Posterior vena cava (tissue), 2 donors: ENCODE measurements around the gene RACK1. TPM values are rescaled to one million over a fixed set of nuclear protein-coding genes. Genes with fewer than 3 reads are reported as not detected.

Experiments used
- DNase-seq: peaks from one replicate; pipeline ENCODE4 v3.0.0-alpha.2; 2020; ENCODE audit warnings: low spot score
- intact Hi-C, 2 donors: fragments of 100-400 bp; cut with DNase I; formaldehyde crosslinking; loops; one replicate each; pipeline versions ENCODE4 v1.14.1 to v1.14.2; 2022 to 2023
- microRNA-seq, 2 donors: library from miRNA; unstranded; fragments of <30 nt; microRNA quantifications; one replicate each; pipeline ENCODE4 v1.2.0, GENCODE V29; 2020 to 2021; ENCODE audit warnings: borderline microRNAs expressed in 2 of 2
- total RNA-seq, 2 donors: library from RNA; stranded (reverse); fragmentation: NEBNext Ultra II Directional; extraction: Animal tissue kit (Norgen Biotek cat#: 25700); gene quantifications; one replicate each; pipeline ENCODE4 v1.2.1, GENCODE V29; 2021
- donor health status: DM: yes; HTN: yes; CAD: no.
- donor health status: DM: yes; HTN: yes; CAD: no.

Gene RACK1
- total RNA-seq, 2 donors from 2014 or later: 1,013 to 1,030 TPM

DNA sequence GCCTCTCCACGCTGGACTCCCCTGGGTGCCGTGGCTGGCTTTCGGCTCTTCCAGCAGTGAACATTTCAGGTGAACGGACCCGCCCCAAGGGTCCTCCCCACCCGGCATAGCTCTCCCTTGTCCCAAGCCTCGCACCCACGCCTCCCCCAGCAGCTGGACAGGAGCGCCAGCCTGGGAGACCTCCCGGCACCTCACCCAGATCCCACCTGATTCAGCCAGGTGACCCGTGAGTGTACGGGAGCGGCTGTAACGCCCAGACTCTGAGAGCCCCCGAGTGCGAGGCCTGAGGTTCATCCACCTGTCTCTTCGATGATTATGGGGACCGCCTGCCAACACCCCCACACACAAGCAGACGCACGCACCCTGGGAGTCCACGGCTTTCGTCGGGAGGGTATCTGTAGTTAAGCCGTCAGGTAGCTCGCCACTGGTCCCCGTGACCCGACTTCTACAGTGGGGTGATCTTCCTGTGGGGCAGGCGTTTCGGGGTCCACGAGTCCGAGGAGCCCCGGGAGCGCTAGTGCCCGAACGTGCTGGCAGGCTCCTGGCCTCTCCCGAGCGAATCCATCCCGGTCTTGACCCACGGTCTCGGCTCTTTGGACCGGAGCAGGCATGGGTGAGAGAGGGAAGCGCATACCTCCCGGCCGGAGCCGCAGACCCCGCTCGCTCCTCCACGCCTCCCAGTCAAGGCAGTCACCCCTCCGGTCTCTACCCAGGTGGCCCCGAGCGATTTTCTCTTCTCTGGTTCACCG is 53.6 kb downstream of the RACK1 start:
- intact Hi-C loops: loop anchor here in 1 of 2 donors (2.0 to 10.0 kb wide), 3 partner anchors 17 to 55 kb away; partner anchors contain the start of genes RACK1 and TRIM41
- no peak for DNase-seq

DNA sequence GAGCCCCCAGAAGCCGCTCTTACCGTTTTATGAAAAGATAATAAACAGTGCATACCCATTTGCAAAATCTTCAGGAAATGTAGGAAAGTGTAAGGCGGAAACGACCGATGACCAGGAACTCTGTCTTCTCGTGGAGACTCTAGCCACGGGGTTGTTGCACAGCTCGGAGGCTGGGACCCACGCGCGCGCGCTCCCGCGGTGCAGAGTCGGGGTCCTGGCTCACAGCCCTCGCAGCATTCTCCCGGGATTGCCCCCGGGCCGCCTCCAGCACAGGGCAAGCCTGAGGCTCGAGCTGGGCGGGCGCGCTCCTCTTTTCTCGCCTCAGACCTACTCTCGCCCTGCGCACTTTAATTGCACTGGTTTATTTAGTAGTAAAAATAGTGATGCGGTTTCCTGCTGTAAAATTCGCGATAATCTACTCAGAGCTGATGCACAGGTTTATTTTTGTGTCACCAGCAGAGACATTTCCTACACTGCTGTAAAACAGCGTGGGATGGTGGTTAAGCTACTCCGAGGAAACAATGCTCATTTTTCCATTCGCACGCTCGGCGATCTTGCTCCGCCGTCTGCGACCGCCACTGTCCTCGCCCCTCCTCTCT is 54.2 kb downstream of the RACK1 start:
- DNase-seq: no peak
- intact Hi-C loops: loop anchor here in 1 of 2 donors (10.0 kb wide), 1 partner anchor 55 kb away; the partner anchor contains the start of gene RACK1

DNA sequence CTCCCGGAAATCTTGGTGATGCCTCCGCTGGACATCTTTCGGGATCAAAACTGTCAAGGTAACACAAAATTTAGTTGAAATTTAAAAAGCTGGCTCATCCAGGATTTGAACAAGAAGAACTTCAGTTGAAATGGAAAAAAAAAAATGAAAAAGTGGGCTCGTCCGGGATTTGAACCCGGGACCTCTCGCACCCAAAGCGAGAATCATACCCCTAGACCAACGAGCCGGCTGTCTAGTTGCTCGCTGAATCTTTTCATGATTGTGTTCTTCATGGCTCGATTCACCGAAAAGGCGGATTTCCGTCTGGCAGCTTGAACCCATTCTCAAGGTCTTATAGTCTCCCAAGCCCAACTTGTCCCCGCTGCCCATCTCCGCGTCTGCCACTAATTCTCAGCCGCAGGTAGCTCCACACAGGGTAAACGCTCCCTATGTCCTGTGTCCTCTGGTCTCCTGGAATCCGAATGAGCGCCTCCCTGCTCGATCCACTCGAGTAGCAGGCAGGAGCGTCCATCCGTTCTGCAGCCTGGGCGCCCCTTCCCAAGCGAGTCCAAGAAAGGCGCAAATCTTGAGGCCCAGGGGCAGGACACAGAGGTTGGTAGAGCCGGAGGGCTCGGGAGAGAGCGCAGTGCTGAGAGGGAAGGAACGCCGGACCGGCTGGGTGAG is 54.9 kb downstream of the RACK1 start:
- peak; percentile 85 for DNase-seq
- intact Hi-C loops: loop anchor here in 1 of 2 donors (10.0 kb wide), 1 partner anchor 56 kb away; the partner anchor contains the start of gene RACK1

DNA sequence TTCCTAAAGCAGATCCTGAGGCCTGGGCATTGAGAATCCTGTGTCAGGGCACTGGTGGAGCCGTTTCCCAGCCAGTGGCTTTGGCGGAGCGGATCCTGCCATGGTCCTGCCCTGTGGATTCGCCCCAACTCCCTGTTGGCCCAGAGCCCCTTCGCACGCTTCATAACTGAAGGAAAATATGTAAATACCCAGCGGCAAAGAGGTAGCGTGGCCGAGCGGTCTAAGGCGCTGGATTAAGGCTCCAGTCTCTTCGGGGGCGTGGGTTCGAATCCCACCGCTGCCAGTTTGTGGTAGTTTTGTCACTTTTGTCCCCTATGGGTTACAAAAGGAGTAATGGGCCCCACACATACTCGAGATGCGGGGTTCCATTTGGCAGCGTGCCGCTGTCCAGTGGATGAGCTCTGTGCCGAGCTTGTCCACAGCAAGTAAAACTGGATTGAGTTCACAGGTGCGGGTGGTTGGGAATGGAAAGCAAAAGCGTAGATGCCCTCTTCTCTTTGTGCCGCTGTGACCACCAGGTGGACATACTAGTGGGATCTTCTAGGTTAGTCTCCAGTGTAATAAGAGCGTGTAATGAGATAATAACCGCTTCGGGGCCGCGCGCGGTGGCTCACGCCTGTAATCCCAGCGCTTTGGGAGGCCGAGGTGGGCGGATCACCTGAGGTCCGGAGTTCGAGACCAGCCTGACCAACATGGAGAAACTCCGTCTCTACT is 56.0 kb downstream of the RACK1 start:
- intact Hi-C loops: loop anchor here in 1 of 2 donors (10.0 kb wide), 1 partner anchor 57 kb away; the partner anchor contains the start of gene RACK1
- DNase-seq: peak; percentile 91

DNA sequence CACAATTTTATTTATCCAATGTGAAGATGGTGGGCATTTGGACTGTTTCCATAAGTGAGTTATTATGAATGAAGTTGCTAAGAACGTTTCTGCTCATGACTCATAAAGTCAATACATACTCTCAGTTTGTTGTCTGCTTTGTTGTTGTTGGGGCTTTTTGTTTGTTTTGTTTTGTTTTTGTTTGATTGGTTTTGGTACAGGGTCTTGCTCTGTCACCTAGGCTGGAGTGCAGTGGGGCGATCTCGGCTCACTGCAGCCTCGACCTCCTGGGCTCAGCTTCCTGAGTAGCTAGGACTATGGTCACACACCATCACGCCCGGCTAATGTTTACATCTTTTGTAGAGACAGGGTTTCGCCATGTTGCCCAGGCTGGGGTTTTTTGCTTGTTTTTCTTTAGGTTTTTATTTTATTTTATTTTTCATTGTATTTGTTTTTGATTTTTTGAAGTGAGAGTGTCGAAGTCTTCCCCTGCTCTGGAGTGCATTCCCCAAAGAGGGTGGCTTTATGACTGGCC is 56.7 kb downstream of the RACK1 start:
- no peak for DNase-seq
- intact Hi-C loops: loop anchor here in 1 of 2 donors (10.0 kb wide), 1 partner anchor 58 kb away; the partner anchor contains the start of gene RACK1

Small RNAs within 50 kb of the gene (microRNA-seq; reads per million reads assigned to microRNA genes)
- 0 reads per million in 2 donors for gene MIR4638

Other genes with a start within 250 kb of the RACK1 start
- 10 to 100 TPM; 13.4 to 22.6 TPM for gene BTNL9, start 203.6 kb downstream of the RACK1 start, total RNA-seq
- gene OR2V1, start 112.7 kb downstream of the RACK1 start, total RNA-seq: not detected
- gene OR2V2, start 96.3 kb downstream of the RACK1 start, total RNA-seq: not detected
- 1 to 10 TPM; 3.1 to 3.5 TPM for gene TRIM7, start 38.7 kb downstream of the RACK1 start, total RNA-seq
- gene TRIM41, start 20.6 kb downstream of the RACK1 start, total RNA-seq: 10 to 100 TPM; 15.2 to 20.4 TPM
- 10 to 100 TPM in 1 of 2 donors, 1 to 10 TPM in 1; 9.5 to 12.1 TPM for gene TRIM52, start 17.2 kb upstream of the RACK1 start, total RNA-seq
- gene OR4F3, start 123.4 kb upstream of the RACK1 start, total RNA-seq: not detected